Transverse colon (tissue), 4 donors: ENCODE data around the gene XRCC6.

Source experiments
- CTCF ChIP-seq, 5 experiments: fragments of 200-600 bp in 3 of 5; fragments of 450-650 bp in 2 of 5; sonication (generic) in 3 of 5; IDR thresholded peaks; 1 replicate in 2 of 5; 2 replicates in 3 of 5; pipeline ENCODE4 v1.5.1; 2016 to 2017; ENCODE audit warnings: antibody characterized with exemption in 5 of 5, inconsistent platforms in 3 of 5, mild to moderate bottlenecking in 2 of 5, moderate library complexity in 1 of 5
- POLR2AphosphoS5 ChIP-seq, 3 donors: sonication (generic); formaldehyde crosslinking; IDR thresholded peaks; one replicate each; pipeline ENCODE4 v1.6.1; 2016; ENCODE audit warnings: antibody characterized with exemption in 3 of 3

- TF ChIP-seq CTCF (IDR thresholded peaks at IDR 0.05) (no peak), POLR2AphosphoS5 (IDR thresholded peaks at IDR 0.05) (no peak)
Measured at GRCh38 chr22:41695211-41695610, 74.1 kb downstream of the XRCC6 start.
